Measurements from ENCODE around the gene CSMD2.

The CSMD2 gene

GRCh38 chr1:33996281-33996680, 168.7 kb downstream of the CSMD2 start:
- DNase-seq: no peak

- no peak for DNase-seq
Observed at GRCh38 chr1:33993301-33993700, 171.7 kb downstream of the CSMD2 start.

GRCh38 chr1:33990281-33990680, 174.7 kb downstream of the CSMD2 start:
- DNase-seq: no peak

GRCh38 chr1:33988161-33988560, 176.9 kb downstream of the CSMD2 start:
- DNase-seq: no peak

DNA sequence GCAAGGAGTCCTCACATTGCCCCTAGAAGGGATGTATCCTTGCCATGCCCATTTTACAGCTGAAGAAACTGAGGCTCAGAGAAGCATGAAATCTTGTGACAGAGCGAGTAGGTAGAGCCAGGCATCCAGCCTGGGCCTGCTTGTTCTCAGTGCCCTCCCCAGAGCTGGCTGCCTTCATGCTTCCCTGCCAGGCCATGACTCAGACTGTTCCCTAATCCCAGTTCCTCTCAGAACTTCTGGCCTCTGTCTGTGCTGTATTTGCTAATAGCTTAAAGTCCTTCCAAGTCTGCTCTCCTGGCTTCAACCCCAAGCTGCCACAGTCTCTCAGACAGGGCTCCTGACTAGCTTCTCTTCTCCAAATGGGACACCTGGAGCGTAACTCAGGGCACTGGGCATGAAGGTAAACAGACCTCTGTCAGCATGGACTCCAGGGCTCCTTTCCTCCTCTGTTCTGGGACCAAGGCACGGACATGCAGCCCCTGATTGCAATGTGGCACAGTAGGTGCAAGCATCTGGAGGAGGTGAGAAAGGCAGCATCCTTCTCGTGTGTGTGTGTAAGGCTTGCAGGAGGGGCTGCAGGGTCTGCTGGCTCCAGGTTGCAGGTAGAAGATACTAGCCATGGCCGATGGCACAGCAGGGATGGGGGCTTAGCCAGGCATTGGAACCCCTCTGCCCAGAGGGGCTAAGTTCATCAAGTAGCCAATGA, 178.5 kb downstream of the CSMD2 start:
- DNase-seq: no peak

- DNase-seq: peak; percentile 15
Observed at GRCh38 chr1:33985656-33986055, 179.4 kb downstream of the CSMD2 start.

DNA sequence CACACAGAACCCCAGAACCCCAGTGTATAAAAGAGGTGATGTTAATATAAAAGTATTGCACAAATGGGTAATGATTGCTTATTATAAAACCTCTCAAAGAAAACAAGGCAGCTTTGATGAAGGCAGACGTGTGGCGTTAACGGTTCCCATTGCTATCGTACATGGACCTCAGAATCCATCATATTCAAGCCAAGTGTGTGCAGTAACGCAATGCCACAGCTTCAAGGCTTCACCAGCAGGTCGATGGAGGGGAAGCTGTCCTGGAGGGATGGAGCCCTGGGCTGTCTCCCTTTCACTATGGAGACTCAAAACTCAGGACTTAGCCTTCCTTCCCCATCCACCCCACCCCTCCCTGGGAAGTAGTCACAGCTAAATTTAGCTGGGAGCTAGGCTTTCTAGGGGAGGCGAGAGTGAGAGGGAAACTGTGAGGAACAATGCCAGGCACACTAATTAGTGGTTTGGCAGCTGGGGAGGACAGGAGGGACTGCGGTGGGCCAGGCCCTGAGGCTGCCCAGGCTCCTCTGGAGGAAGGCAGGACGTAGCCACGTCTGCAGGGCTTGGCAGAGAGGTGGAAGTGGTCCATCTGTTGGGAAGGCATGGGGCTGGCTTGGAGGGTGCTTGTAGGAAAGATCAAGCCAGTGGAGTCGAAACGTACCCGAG, 180.0 kb downstream of the CSMD2 start:
- DNase-seq: no peak

GRCh38 chr1:33982419-33982818, 182.6 kb downstream of the CSMD2 start:
- DNase-seq: no peak

DNA sequence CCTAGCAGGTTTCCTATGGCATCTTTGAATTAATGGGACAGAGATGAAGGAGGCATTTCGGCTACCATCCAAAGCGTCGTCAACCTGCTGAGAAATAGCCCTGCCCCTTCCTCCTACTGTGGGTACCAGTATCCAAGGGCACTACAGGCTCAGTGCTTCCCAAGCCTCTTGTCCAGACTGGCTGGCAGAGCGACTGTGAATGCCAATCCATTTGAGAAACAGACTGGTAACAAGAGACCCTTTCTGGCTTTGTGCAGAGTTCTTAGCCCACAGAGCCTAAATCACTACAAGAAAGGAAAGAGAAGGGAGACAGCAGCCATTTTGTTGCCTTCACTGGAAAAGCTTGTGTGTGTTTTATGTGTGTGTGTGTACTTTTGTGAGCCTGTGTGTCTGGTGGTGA, 185.7 kb downstream of the CSMD2 start:
- no peak for DNase-seq

- no peak for DNase-seq
Observed at GRCh38 chr1:33975961-33976360, 189.1 kb downstream of the CSMD2 start.

- no peak for DNase-seq
Observed at GRCh38 chr1:33973799-33974545, 191.1 kb downstream of the CSMD2 start.

GRCh38 chr1:33972676-33973395, 192.2 kb downstream of the CSMD2 start:
- no peak for DNase-seq

- DNase-seq: no peak
Observed at GRCh38 chr1:33971913-33972312, 193.1 kb downstream of the CSMD2 start.

- no peak for DNase-seq
Observed at GRCh38 chr1:33971018-33971710, 193.9 kb downstream of the CSMD2 start.

DNA sequence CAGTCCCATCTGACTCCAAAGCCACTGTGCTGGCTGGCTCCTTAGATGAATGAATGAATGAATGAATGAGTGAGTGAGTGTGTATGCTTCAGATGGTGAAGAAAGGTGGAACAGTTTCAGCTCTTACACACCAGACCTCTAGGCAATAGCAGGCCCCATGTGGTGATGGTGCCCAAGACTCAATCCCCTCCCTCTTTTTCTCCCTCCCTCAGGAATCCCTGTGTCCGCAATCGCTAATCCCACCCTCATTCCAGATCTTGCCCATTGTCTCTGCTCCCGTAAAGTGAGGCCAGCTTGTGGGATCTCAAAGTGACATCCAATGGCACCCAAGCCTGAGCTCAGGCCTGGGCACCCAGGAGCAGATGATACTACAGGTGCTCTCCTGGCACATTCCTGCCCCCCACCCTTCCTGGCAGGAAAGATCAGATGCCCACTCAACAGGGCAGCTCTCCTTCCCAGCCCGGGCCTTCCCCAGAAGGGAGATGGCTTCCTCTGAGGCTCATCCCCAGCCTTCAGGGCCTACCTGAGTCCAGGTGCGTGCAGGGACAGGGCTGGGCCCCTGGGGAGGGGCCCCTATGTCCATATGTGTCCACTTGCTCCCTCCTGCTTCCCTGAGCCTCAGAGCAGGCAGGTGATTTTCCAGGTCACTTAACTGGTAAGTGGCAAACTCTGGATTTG, 194.7 kb downstream of the CSMD2 start:
- no peak for DNase-seq

- DNase-seq: no peak
Observed at GRCh38 chr1:33966346-33967141, 198.5 kb downstream of the CSMD2 start.

- DNase-seq: no peak
Observed at GRCh38 chr1:33965086-33965485, 199.9 kb downstream of the CSMD2 start.

DNA sequence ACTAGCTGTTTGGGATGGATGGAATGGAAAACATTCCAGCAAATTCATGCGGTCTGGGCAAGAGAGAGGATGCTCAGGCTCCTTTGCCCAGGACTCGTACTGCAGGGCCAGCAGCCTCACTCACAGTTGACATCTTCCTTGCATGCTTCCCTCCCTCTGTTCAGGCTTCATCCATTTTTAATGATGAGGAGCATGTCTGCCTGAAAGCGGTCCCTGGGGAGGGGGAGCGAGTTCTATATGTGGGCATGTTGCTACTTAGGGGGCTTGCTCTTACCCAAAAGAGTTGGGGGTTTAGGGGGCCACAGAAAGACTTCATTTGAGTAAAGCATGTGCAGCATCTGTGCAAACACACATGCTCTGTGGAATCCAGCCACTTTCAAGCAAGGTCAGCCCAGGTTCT, 203.0 kb downstream of the CSMD2 start:
- no peak for DNase-seq

GRCh38 chr1:33960188-33960895, 204.7 kb downstream of the CSMD2 start:
- no peak for DNase-seq

DNA sequence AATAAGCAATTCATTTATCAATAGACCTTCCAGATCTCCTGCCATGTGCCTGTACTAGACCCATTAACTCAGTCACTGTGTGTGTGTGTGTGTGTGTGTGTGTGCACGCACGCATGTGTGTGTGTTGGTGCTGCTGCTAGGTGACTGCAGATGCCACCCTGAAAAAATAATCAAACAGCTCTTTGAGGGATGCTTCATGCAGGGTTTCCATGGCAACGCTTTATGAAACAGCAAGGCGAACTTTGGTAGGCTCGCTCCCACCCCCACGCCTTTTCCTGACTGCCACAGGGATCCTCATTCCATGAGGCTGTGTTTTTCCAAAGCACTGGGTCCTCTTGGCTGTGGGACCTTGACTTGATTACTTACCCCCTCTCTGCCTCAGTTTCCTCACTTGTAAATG, 207.2 kb downstream of the CSMD2 start:
- DNase-seq: no peak

DNA sequence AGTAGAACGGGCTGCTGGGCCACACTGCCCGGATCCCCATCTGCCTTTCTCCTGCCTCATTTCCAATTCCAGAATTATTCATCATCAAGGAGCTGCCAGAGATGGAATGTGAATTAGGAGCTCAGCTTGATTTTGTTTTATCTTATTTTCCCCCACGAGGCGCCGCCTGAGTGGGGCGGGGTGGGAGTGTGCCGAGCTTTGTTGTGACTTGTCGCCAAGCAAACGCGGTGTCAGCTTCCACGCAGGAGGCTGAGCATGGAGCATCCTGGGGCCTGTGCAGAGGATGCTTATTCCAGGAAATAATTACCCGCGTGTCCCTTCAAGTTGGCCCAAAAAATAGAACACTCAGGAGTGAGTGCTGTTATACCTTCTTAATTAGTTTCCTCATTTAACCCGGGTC, 209.9 kb downstream of the CSMD2 start:
- DNase-seq: no peak
